GM12892 (cell line): Measurements from ENCODE around the gene RPS16. TPM values are rescaled to one million over a fixed set of nuclear protein-coding genes. Genes with fewer than 3 reads are reported as not detected.
A peak's percentile ranks its signal among the peaks of the same experiment; 100 is the strongest.
"Not testable (repeated sequence)": the region's sequence is repeated elsewhere in the genome, so short reads cannot be mapped to it uniquely, and the experiment has no call there.

Source experiments
- DNase-seq: peaks from one replicate; pipeline ENCODE4 v3.0.0; 2011; ENCODE audit not compliant: insufficient read length
- FAIRE-seq: peaks from 2 replicates; lab custom pipeline; 2011; peaks lifted over from hg19 to GRCh38; lab: Jason Lieb, UNC
- POLR2A ChIP-seq: IDR thresholded peaks from 2 replicates; pipeline ENCODE4 v1.6.1; 2011; ENCODE audit warnings: low read depth, low read length, control low read depth
- POLR2AphosphoS5 ChIP-seq: IDR thresholded peaks from 2 replicates; pipeline ENCODE4 v1.6.1; 2011; ENCODE audit warnings: low read depth, low read length, control low read depth
- TAF1 ChIP-seq: IDR thresholded peaks from 2 replicates; pipeline ENCODE4 v1.6.1; 2011; ENCODE audit warnings: low read depth, mild to moderate bottlenecking, control low read depth, low read length, borderline replicate concordance
- polyA plus RNA-seq: library from polyadenylated mRNA; unstranded; fragments of >200 nt; gene quantifications from one replicate; pipeline ENCODE4 v1.2.1, GENCODE V29; 2012; ENCODE audit warnings: missing spikeins, inconsistent platforms; ENCODE audit not compliant: missing spikeins

The RPS16 gene
- polyA plus RNA-seq, result 4,399 TPM

- DNase-seq, result peak; percentile 88
Observed at GRCh38 chr19:39435499-39436349, at the start of gene RPS16. Gene RPS16, minus strand, starts transcription at chr19:39435949. Its CDS starts 54 bp downstream, at chr19:39435895.

DNA sequence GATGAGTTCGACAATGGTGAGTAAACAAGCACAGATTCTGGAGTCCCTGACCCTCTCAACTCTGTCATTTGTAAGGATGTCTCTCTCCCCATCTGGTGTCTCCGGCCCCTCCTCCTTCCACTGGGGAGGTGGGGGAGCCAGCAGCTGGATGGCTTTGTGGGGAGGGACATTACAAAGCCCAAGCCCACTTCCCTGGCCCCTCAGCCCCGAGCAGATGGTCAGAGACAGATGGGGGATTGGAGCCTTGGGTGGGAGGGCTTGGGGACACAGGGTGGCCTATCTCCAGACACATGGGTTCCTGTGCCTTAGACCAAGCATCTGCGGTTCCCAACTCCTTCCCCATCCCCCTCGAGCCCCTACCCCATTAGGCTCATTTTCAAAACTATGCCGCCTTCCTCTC lies 47.4 kb upstream of the RPS16 start:
- FAIRE-seq (no peak), DNase-seq (no peak)
- TF ChIP-seq TAF1, result no peak

More at GRCh38 chr19:39435499-39436349, at the start of gene RPS16:
- FAIRE-seq, result peak; percentile 92
- TF ChIP-seq POLR2A (peak; percentile 100), POLR2AphosphoS5 (peak; percentile 100), TAF1 (peak; percentile 99)

GRCh38 chr19:39481676-39482075 lies 45.9 kb upstream of the RPS16 start:
- TF ChIP-seq POLR2A (no peak), POLR2AphosphoS5 (no peak), TAF1 (no peak)
- DNase-seq, result no peak
- FAIRE-seq, result no peak

- no peak for TF ChIP-seq TAF1
- no peak for DNase-seq
- peak; percentile 38 for FAIRE-seq
Observed at GRCh38 chr19:39481229-39481545, 45.4 kb upstream of the RPS16 start.

DNA sequence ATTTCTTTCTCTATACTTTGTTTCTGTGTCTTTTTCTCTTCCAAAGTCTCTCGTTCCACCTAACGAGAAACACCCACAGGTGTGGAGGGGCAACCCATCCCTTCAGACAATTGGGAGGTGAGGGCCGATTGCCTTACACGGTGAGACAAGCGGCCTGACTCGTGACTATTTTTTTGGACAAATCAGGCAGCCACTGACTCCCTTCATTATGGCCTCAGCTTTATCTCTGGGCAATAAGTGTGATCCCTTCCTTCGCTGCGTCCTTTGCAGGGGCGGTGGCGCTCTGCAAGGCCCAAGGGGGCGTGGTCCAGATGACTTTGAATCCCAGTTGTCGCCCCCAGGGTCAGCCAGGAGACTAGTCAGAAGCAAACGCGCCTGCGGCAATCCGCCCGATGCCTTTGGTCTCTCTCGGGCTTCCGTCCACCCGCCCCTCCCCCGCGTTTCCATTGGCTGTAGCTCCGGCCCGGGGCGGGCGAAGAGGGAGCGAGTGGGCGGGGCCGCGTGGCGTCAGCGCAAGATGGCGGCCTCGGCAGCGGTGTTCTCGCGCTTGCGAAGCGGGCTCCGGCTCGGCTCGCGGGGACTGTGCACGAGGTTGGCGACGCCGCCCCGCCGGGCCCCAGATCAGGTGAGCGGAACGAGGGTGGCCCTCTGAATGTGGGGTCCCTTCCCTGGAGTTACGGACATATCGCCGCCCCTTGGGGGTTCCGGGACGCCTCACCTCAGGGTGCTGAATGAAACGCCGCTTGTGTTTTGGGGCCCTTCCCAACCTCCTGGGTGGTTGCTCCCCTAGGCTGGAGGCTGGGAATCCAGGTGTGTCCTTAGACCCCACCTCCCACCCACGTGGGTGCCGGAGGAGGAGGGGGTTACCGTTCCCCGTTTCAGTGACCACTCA lies 44.8 kb upstream of the RPS16 start, which contains the start of gene TIMM50:
Gene TIMM50, plus strand, starts transcription at position 502 of the 892 bp plus-strand sequence. Its CDS starts 16 bp downstream, at position 518.
- DNase-seq, result peak; percentile 89
- peak; percentile 98 for FAIRE-seq
- TF ChIP-seq POLR2A, result peak; percentile 76; the same call in 1 of the 2 replicates
- peak; percentile 89 for TF ChIP-seq TAF1
- TF ChIP-seq POLR2AphosphoS5, result peak; percentile 66; the same call in 1 of the 2 replicates

DNA sequence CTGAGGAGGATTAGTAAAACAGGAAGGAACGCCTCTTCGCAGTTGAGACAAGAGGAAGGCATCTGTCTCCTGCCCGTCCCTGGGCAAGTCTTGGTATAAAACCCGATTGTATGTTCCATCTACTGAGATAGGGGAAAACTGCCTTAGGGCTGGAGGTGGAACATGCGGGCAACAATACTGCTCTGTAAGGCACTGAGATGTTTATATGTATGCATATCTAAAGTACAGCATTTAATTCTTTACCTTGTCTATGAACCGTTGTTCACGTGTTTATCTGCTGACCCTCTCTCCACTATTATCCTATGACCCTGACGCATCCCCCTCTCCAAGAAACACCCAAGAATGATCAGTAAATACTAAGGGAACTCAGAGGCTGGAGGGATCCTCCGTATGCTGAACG lies 44.2 kb upstream of the RPS16 start:
- TF ChIP-seq POLR2AphosphoS5 (no peak), POLR2A (no peak), TAF1 (no peak)
- DNase-seq (no peak), FAIRE-seq (peak; percentile 51)

- not testable (repeated sequence) for DNase-seq, FAIRE-seq
Observed at GRCh38 chr19:39479319-39479801, 43.6 kb upstream of the RPS16 start.

- FAIRE-seq, result no peak
- TF ChIP-seq POLR2AphosphoS5, result no peak; the same call in 1 of the 2 replicates
- no peak for TF ChIP-seq POLR2A
- TF ChIP-seq TAF1, result no peak
- DNase-seq, result no peak
Observed at GRCh38 chr19:39475748-39476147, 40.0 kb upstream of the RPS16 start.

GRCh38 chr19:39474139-39474620 lies 38.4 kb upstream of the RPS16 start:
- peak; percentile 59 for DNase-seq
- FAIRE-seq, result peak; percentile 81
- TF ChIP-seq POLR2AphosphoS5 (no peak), POLR2A (no peak), TAF1 (no peak)

DNA sequence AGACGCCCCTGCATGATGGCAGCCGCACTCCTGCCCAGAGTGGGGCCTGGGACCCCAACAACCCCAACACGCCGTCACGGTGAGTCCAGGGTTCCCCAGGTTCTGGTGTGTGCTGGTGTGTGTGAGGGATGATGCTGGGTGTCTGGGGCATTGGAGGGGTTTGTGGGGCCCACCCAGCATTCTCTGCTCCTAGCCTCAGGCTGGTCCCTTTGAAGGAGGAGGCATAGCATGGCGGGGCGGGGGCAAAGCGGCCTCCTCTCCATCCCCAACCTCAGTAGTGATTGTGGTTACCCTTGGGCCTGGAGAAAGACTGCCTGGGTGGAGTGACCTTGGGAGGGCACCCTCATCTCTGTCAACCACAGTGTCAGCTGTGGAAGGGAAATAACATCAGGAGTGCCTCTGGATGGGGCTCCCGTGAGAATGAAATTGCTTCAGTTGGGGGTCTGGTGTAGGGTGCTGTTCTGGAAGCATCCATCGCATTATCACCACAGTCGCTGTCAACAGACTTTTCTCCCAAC lies 37.8 kb upstream of the RPS16 start:
- no peak for DNase-seq
- no peak for FAIRE-seq
- TF ChIP-seq TAF1 (no peak), POLR2A (no peak), POLR2AphosphoS5 (no peak)

DNA sequence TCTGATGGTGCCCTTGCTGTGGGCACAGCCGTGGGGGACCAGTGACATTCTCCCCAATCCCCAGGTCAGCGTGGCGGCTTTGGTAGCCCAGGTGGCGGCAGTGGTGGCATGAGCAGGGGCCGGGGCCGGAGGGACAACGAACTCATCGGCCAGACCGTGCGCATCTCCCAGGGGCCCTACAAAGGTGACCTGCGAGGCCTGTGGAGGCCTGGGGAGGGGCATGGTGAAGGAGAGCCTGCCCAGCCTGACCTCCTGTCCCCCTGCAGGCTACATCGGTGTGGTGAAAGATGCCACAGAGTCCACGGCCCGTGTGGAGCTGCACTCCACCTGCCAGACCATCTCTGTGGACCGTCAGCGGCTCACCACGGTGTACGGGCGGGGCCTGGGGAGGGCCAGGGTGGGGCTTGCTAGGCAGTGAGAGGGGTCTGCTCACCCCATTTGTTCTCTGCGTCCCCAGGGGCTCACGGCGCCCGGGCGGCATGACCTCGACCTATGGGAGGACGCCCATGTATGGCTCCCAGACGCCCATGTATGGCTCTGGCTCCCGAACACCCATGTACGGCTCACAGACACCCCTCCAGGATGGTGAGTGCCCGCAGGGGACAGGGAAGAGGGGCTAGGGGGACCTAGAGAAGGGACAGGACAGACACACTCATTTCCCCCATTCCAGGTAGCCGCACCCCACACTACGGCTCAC lies 37.1 kb upstream of the RPS16 start:
- FAIRE-seq (no peak), DNase-seq (no peak)
- TF ChIP-seq POLR2A (no peak), TAF1 (no peak), POLR2AphosphoS5 (no peak; the same call in 1 of the 2 replicates)
